ENCODE data around the gene MXD4. TPM values are rescaled to one million over a fixed set of nuclear protein-coding genes. Genes with fewer than 3 reads are reported as not detected.

Gene MXD4
- total RNA-seq, 1 experiment from 2014 or later: 9.1 TPM

DNA sequence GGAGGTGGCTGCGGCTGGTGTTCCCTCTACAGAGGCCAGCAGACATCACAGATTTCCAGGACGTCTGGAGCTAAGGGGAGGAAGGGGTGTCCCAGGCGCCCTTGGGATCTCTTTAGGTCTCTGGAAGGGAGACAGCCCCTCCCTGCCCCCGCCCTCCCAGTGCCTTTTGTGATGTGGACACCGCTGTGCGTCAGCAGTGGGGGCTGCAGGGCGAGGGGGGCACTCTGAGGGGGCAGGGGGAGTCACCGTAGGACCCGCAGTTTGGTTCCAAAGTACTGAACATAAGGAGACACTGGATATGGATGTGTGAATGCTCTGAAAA lies 25.6 kb upstream of the MXD4 start:
- CTCF ChIA-PET: no interaction called here
- TF ChIP-seq, protein P1, sequence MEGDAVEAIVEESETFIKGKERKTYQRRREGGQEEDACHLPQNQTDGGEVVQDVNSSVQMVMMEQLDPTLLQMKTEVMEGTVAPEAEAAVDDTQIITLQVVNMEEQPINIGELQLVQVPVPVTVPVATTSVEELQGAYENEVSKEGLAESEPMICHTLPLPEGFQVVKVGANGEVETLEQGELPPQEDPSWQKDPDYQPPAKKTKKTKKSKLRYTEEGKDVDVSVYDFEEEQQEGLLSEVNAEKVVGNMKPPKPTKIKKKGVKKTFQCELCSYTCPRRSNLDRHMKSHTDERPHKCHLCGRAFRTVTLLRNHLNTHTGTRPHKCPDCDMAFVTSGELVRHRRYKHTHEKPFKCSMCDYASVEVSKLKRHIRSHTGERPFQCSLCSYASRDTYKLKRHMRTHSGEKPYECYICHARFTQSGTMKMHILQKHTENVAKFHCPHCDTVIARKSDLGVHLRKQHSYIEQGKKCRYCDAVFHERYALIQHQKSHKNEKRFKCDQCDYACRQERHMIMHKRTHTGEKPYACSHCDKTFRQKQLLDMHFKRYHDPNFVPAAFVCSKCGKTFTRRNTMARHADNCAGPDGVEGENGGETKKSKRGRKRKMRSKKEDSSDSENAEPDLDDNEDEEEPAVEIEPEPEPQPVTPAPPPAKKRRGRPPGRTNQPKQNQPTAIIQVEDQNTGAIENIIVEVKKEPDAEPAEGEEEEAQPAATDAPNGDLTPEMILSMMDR (conservative IDR thresholded peaks at IDR 0.05; ENCODE audit: low read depth, low read length): no peak
- TF ChIP-seq EZH2 (IDR thresholded peaks at IDR 0.05; ENCODE audit: borderline replicate concordance, low read depth, low read length, poor library complexity, severe bottlenecking): no peak
- POLR2A ChIA-PET (ENCODE audit: low non-redundant PET): no interaction called here
- BruUV-seq (replicated peaks): no TSS peak
- DNase-seq (ENCODE audit: low spot score): no peak
- H3K36me3 ChIP-seq (ENCODE audit: insufficient read depth, low read length, poor library complexity, severe bottlenecking): no peaks in the 10 kb centered on the region
- H3K9me3 ChIP-seq (ENCODE audit: low read depth, low read length, poor library complexity, severe bottlenecking): no peaks in the 10 kb centered on the region
- H3K4me3 ChIP-seq (ENCODE audit: low read depth, low read length, poor library complexity, severe bottlenecking): no peak overlapping the region
- intact Hi-C loops (cut with micrococcal nuclease; ENCODE audit: unreplicated experiment): no loop called here
- no peaks in the 10 kb centered on the region for H3K27me3 ChIP-seq (replicated peaks; ENCODE audit: insufficient read depth, low read depth, low read length, poor library complexity)
- H3K27ac ChIP-seq (ENCODE audit: low read depth, low read length, poor library complexity, severe bottlenecking): no peak overlapping the region
- H3K4me1 ChIP-seq (ENCODE audit: insufficient read depth, low read length, poor library complexity, severe bottlenecking): peaks cover 2% of the 10 kb centered on the region

GRCh38 chr4:2286904-2287593 lies 25.1 kb upstream of the MXD4 start:
- DNase-seq (ENCODE audit: low spot score): no peak
- BruUV-seq (replicated peaks): no TSS peak
- no peak overlapping the region for H3K27ac ChIP-seq (ENCODE audit: low read depth, low read length, poor library complexity, severe bottlenecking)
- H3K4me1 ChIP-seq (ENCODE audit: insufficient read depth, low read length, poor library complexity, severe bottlenecking): no peaks in the 10 kb centered on the region
- H3K4me3 ChIP-seq (ENCODE audit: low read depth, low read length, poor library complexity, severe bottlenecking): no peak overlapping the region
- TF ChIP-seq, protein P1 (conservative IDR thresholded peaks at IDR 0.05; ENCODE audit: low read depth, low read length): no peak
- no peak for TF ChIP-seq EZH2 (IDR thresholded peaks at IDR 0.05; ENCODE audit: borderline replicate concordance, low read depth, low read length, poor library complexity, severe bottlenecking)
- H3K9me3 ChIP-seq (ENCODE audit: low read depth, low read length, poor library complexity, severe bottlenecking): no peaks in the 10 kb centered on the region
- no peaks in the 10 kb centered on the region for H3K27me3 ChIP-seq (replicated peaks; ENCODE audit: insufficient read depth, low read depth, low read length, poor library complexity)
- CTCF ChIA-PET: no interaction called here
- H3K36me3 ChIP-seq (ENCODE audit: insufficient read depth, low read length, poor library complexity, severe bottlenecking): no peaks in the 10 kb centered on the region
- POLR2A ChIA-PET (ENCODE audit: low non-redundant PET): no interaction called here
- intact Hi-C loops (cut with micrococcal nuclease; ENCODE audit: unreplicated experiment): no loop called here

DNA sequence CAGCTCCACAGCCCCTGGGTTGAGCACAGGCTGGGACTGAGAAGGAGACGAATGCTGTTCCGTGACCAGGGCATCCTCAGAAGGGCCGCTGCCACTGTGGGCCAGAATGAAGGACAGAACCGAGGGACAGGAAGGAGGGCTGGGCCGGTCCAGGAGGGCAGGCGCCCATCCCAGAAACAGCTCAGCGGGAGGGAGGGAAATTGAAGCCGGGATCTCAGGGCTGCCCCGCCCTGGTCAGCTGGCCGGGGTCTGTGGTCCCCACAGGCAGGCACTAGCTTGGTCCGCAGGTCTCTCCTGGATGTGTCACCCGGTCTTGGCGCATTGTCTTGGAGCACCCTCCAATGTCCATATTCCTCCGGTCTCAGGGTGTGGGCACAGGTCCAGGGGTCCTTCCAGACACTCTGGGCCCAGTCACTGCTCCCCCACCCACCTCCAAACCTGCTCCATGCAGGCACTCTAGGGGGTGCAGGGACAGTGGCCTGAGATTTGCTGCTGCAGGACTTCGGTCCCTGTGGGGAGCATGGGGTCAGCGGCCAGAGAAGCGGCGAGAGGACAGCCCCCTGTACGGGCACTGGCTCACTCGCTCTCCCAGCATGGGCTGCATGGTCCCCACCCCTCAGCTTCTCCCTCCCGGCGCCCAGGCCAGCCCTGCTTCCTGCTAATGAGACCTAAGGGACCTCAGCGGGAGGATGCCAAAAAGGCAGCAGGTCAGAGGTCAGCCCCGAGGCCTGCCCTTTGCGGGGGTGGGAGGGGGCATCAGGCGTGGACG lies 23.9 kb upstream of the MXD4 start:
- POLR2A ChIA-PET (ENCODE audit: low non-redundant PET): no interaction called here

More for the DNA sequence above, 23.9 kb upstream of the MXD4 start:
- H3K36me3 ChIP-seq (ENCODE audit: insufficient read depth, low read length, poor library complexity, severe bottlenecking): no peaks in the 10 kb centered on the region
- no TSS peak for BruUV-seq (replicated peaks)
- no peaks in the 10 kb centered on the region for H3K9me3 ChIP-seq (ENCODE audit: low read depth, low read length, poor library complexity, severe bottlenecking)
- TF ChIP-seq, protein P1 (conservative IDR thresholded peaks at IDR 0.05; ENCODE audit: low read depth, low read length): no peak
- TF ChIP-seq EZH2 (IDR thresholded peaks at IDR 0.05; ENCODE audit: borderline replicate concordance, low read depth, low read length, poor library complexity, severe bottlenecking): no peak
- no peak overlapping the region for H3K27ac ChIP-seq (ENCODE audit: low read depth, low read length, poor library complexity, severe bottlenecking)
- CTCF ChIA-PET: no interaction called here
- no peaks in the 10 kb centered on the region for H3K27me3 ChIP-seq (replicated peaks; ENCODE audit: insufficient read depth, low read depth, low read length, poor library complexity)
- H3K4me3 ChIP-seq (ENCODE audit: low read depth, low read length, poor library complexity, severe bottlenecking): no peak overlapping the region
- intact Hi-C loops (cut with micrococcal nuclease; ENCODE audit: unreplicated experiment): no loop called here
- no peak for DNase-seq (ENCODE audit: low spot score)
- no peaks in the 10 kb centered on the region for H3K4me1 ChIP-seq (ENCODE audit: insufficient read depth, low read length, poor library complexity, severe bottlenecking)
